A549 treated with CpdA at 1 μM for 4 hours (cell line): Measurements from ENCODE around the gene AMOTL2. TPM values are rescaled to one million over a fixed set of nuclear protein-coding genes. Genes with fewer than 3 reads are reported as not detected.

Source experiments
- total RNA-seq: library from RNA; stranded (reverse); fragments of 200-300 nt; extraction: Qiagen RNA extraction; gene quantifications from 5 replicates; pipeline ENCODE4 v1.2.3, GENCODE V29; 2022; ENCODE audit warnings: low read depth

The AMOTL2 gene
- total RNA-seq = 37.3 to 44.8 TPM (median 41.5 TPM) in 5 replicates

DNA sequence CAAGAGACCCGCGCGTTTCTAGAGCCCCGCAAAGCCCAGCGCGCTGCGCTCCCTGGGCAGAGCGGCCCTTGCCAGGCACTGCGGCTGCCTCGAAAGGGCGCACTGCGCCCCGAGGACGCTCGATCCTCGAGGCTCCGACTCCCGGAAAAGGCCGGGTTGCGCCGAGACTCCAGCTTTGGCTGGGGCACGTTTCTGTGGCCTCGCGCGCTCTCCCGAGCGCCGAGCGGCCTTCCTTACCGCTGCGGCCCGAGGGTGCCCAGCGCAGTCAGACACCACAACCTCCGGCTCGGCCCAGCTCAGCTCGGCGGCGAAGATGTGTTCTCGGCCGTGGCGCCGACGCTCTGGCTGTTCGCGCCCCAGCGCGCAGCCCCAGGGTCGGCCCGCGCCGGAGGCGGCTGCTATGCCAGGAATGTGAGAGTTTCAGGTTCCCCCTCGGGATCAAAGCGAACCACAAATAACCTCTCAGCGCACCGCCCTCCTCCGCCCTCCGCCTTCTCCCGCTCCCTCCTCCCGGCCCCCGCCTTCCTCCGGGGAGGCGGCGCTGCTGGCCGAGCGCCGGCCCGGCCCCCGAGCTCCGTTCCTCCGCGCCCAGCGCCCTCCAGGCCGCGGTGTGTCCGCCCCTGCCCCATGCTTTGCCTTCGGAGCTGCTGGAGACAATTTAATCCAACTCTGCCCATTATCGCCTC is at the start of gene AMOTL2:
TSS of gene AMOTL2 (minus strand) at position 343 of the 686 bp plus-strand sequence. CDS start 3,014 bp downstream, outside the sequence.

Other genes starting within 250 kb of the AMOTL2 start
- 28.1 to 34.2 TPM (median 29.3 TPM) in 5 replicates for gene RYK, start 123.6 kb downstream of the AMOTL2 start, total RNA-seq
- 44.1 to 53.3 TPM (median 45.8 TPM) in 5 replicates for gene ANAPC13, start 111.5 kb upstream of the AMOTL2 start, total RNA-seq
- gene CEP63, start 111.6 kb upstream of the AMOTL2 start, total RNA-seq = 11.4 to 21.1 TPM (median 14.6 TPM) in 5 replicates